Smooth muscle cell (in vitro differentiated cells): Measurements from ENCODE around the gene PAH. TPM values are rescaled to one million over a fixed set of nuclear protein-coding genes. Genes with fewer than 3 reads are reported as not detected.

Experiments
- DNase-seq: peaks from one replicate; lab custom pipeline; 2025; ENCODE audit not compliant: unreplicated experiment; lab: John Stamatoyannopoulos, UW
- H2AFZ ChIP-seq: fragments of 200-600 bp; sonication (generic); 2 replicates; pipeline ENCODE4 v1.6.0; 2016; ENCODE audit warnings: antibody characterized with exemption, low read depth, mild to moderate bottlenecking
- H3F3A ChIP-seq: fragments of 200-600 bp; sonication (generic); 2 replicates; pipeline ENCODE4 v1.6.0; 2017; ENCODE audit warnings: antibody characterized with exemption, low read depth
- H3K27ac ChIP-seq: fragments of 200-600 bp; sonication (generic); 2 replicates; pipeline ENCODE4 v1.5.1; 2016; ENCODE audit warnings: low read depth, mild to moderate bottlenecking
- H3K27me3 ChIP-seq: fragments of 200-600 bp; sonication (generic); 2 replicates; pipeline ENCODE4 v1.6.1; 2016; ENCODE audit warnings: low read depth, mild to moderate bottlenecking
- H3K36me3 ChIP-seq: fragments of 200-600 bp; sonication (generic); 2 replicates; pipeline ENCODE4 v1.5.1; 2016; ENCODE audit warnings: low read depth
- H3K4me1 ChIP-seq: fragments of 200-600 bp; sonication (generic); 2 replicates; pipeline ENCODE4 v1.5.1; 2016; ENCODE audit warnings: low read depth
- H3K4me2 ChIP-seq: fragments of 200-600 bp; sonication (generic); 2 replicates; pipeline ENCODE4 v1.6.0; 2016; ENCODE audit warnings: mild to moderate bottlenecking
- H3K4me3 ChIP-seq: fragments of 200-600 bp; sonication (generic); 2 replicates; pipeline ENCODE4 v1.5.1; 2016; ENCODE audit warnings: mild to moderate bottlenecking
- H3K79me2 ChIP-seq: fragments of 200-600 bp; sonication (generic); 2 replicates; pipeline ENCODE4 v1.6.0; 2016; ENCODE audit warnings: low read depth, mild to moderate bottlenecking
- H3K9ac ChIP-seq: fragments of 200-600 bp; sonication (generic); 2 replicates; pipeline ENCODE4 v1.6.0; 2016; ENCODE audit warnings: low read depth
- H3K9me3 ChIP-seq: fragments of 200-600 bp; sonication (generic); replicated peaks from 2 replicates; pipeline ENCODE4 v1.5.1; 2016; ENCODE audit warnings: low read depth
- H4K20me1 ChIP-seq: fragments of 200-600 bp; sonication (generic); 2 replicates; pipeline ENCODE4 v1.6.0; 2016; ENCODE audit warnings: low read depth
- CTCF ChIP-seq: fragments of 200-600 bp; sonication (generic); IDR thresholded peaks from 2 replicates; pipeline ENCODE4 v1.5.1; 2017; ENCODE audit warnings: borderline replicate concordance, mild to moderate bottlenecking, antibody characterized with exemption; ENCODE audit not compliant: insufficient read depth, poor library complexity, severe bottlenecking
- WGBS: methylation state at CpG from one replicate; pipeline ENCODE4 v1.1.7; 2016; ENCODE audit warnings: low lambda C conversion rate; 5-methylcytosine and 5-hydroxymethylcytosine counted together
- polyA plus RNA-seq: library from polyadenylated mRNA; unstranded; fragments of >200 nt; fragmentation: Nextera tagmentation; extraction: Ambion mirVana; gene quantifications from 2 replicates; pipeline ENCODE4 v1.2.1, GENCODE V29; 2016
- total RNA-seq: library from RNA; depleted of rRNA; stranded (reverse); fragments of >200 nt; gene quantifications from 2 replicates; pipeline ENCODE4 v1.2.3, GENCODE V29; 2014

PAH gene
- total and polyA plus RNA-seq, 2 experiments from 2014 or later: not detected

GRCh38 chr12:102910137-102910536 lies 6.9 kb downstream of the PAH start:
- Histone ChIP-seq H3K9ac (no peak overlapping the region), H3K4me3 (no peak overlapping the region), H3K9me3 (no peaks in the 10 kb centered on the region), H3K36me3 (no peaks in the 10 kb centered on the region), H3F3A (no peaks in the 10 kb centered on the region), H3K4me2 (no peak overlapping the region), H3K27me3 (peaks cover 2% of the 10 kb centered on the region), H3K79me2 (no peaks in the 10 kb centered on the region), H3K27ac (no peak overlapping the region), H2AFZ (no peak overlapping the region), H4K20me1 (no peaks in the 10 kb centered on the region), H3K4me1 (no peaks in the 10 kb centered on the region)
- DNase-seq: no peak
- 87% methylated on average over 7 of the region's 7 CpGs for WGBS
- no peak for TF ChIP-seq CTCF

- Histone ChIP-seq H3K9ac (no peak overlapping the region), H3K79me2 (no peaks in the 10 kb centered on the region), H3K4me2 (no peak overlapping the region), H3K4me3 (no peak overlapping the region), H4K20me1 (no peaks in the 10 kb centered on the region), H3K27me3 (peaks cover 12% of the 10 kb centered on the region), H2AFZ (no peak overlapping the region), H3K9me3 (no peaks in the 10 kb centered on the region), H3F3A (no peaks in the 10 kb centered on the region), H3K27ac (no peak overlapping the region), H3K4me1 (no peaks in the 10 kb centered on the region), H3K36me3 (no peaks in the 10 kb centered on the region)
- no peak for DNase-seq
- TF ChIP-seq CTCF: no peak
- 89% methylated on average over 4 of the region's 4 CpGs for WGBS
These were observed 9.1 kb downstream of the PAH start for GRCh38 chr12:102907918-102908317.

DNA sequence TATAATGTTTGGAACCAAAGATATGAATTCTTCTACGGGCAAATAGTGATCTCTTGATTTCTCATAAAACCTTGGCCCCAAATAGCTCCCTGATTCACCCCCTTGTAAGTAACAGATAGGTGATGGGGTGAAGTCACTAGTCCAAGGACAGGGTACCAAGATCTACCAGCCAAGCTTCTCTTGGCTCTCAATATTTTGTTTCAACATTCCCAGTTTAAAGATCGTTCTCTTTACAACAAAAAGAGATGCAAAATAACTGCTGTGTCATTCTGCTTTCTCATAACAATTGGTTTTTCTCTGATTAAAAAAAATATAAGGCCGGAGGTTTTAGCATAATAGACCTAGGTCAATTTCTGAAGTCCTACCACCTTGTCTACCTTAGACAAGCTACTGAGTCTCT lies 11.8 kb downstream of the PAH start:
- H3K9ac ChIP-seq: no peak overlapping the region
- H3K4me1 ChIP-seq: no peaks in the 10 kb centered on the region
- TF ChIP-seq CTCF: no peak
- no peak for DNase-seq
- no peaks in the 10 kb centered on the region for H3K9me3 ChIP-seq
- no peaks in the 10 kb centered on the region for H4K20me1 ChIP-seq
- no peaks in the 10 kb centered on the region for H3K36me3 ChIP-seq
- H3K79me2 ChIP-seq: no peaks in the 10 kb centered on the region
- no peak overlapping the region for H3K27ac ChIP-seq
- H2AFZ ChIP-seq: no peak overlapping the region
- 86% methylated on average over 3 of the region's 3 CpGs for WGBS
- no peak overlapping the region for H3K4me3 ChIP-seq
- H3F3A ChIP-seq: no peaks in the 10 kb centered on the region
- H3K27me3 ChIP-seq: peaks cover 12% of the 10 kb centered on the region
- H3K4me2 ChIP-seq: no peak overlapping the region

- no peak for TF ChIP-seq CTCF
- Histone ChIP-seq H3K36me3 (no peaks in the 10 kb centered on the region), H3K4me2 (no peak overlapping the region), H3K79me2 (no peaks in the 10 kb centered on the region), H3K9ac (no peak overlapping the region), H3K27me3 (peaks cover 12% of the 10 kb centered on the region), H3F3A (no peaks in the 10 kb centered on the region), H4K20me1 (no peaks in the 10 kb centered on the region), H3K4me1 (no peaks in the 10 kb centered on the region), H3K9me3 (no peaks in the 10 kb centered on the region), H3K4me3 (no peak overlapping the region), H2AFZ (no peak overlapping the region), H3K27ac (no peak overlapping the region)
- no peak for DNase-seq
- 91% methylated on average over 1 of the region's 1 CpG for WGBS
These were observed 13.6 kb downstream of the PAH start for GRCh38 chr12:102903337-102904007.
